Naive thymus-derived CD4-positive, alpha-beta T cell (primary cell): ENCODE measurements around the gene DTHD1. TPM values are rescaled to one million over a fixed set of nuclear protein-coding genes. Genes with fewer than 3 reads are reported as not detected.

Experiments used
- ATAC-seq: fragments of 150-1000 bp; cut with Tn5 transposase; 2 replicates; pipeline ENCODE4 v1.10.0; 2021; ENCODE audit warnings: mild to moderate bottlenecking, moderate library complexity
- CTCF ChIA-PET: fragments of 350-600 bp; sonication (Branson Sonifier 250); formaldehyde crosslinking; loops from one replicate; lab custom pipeline; 2021; ENCODE audit warnings: antibody characterized with exemption; lab: Charles Lee
- POLR2A ChIA-PET: fragments of 350-600 bp; sonication (Branson Sonifier 250); formaldehyde crosslinking; loops from one replicate; lab custom pipeline; 2021; ENCODE audit warnings: antibody characterized with exemption, inconsistent platforms; lab: Charles Lee
- DNase-seq, 9 donors: peaks; one replicate each; pipeline versions ENCODE4 v3.0.0 to v3.0.0-alpha.2; 2020 to 2022; ENCODE audit warnings: mixed read lengths in 1 of 9
- H3K27ac ChIP-seq: one replicate; pipeline ENCODE4 v1.7.0; 2013; ENCODE audit warnings: mild to moderate bottlenecking, low read depth, low read length, moderate library complexity
- H3K27me3 ChIP-seq, 2 donors: one replicate each; pipeline ENCODE4 v1.7.0; 2013; ENCODE audit warnings: low read length in 2 of 2, mild to moderate bottlenecking in 2 of 2, moderate library complexity in 2 of 2; ENCODE audit not compliant: control insufficient read depth in 2 of 2, insufficient read depth in 2 of 2
- H3K36me3 ChIP-seq, 3 experiments: 1 replicate in 2 of 3; 2 replicates in 1 of 3; pipeline ENCODE4 v1.7.0; 2013; ENCODE audit warnings: low read length in 3 of 3, mild to moderate bottlenecking in 3 of 3, moderate library complexity in 1 of 3; ENCODE audit not compliant: insufficient read depth in 3 of 3, control insufficient read depth in 2 of 3
- H3K4me1 ChIP-seq, 2 donors: one replicate each; pipeline ENCODE4 v1.7.0; 2013; ENCODE audit warnings: low read length in 2 of 2, mild to moderate bottlenecking in 2 of 2, moderate library complexity in 1 of 2; ENCODE audit not compliant: control insufficient read depth in 2 of 2, insufficient read depth in 2 of 2
- H3K4me3 ChIP-seq: 2 replicates; pipeline ENCODE4 v1.7.0; 2013; ENCODE audit warnings: mild to moderate bottlenecking, low read length
- H3K9me3 ChIP-seq, 3 experiments: 1 replicate in 2 of 3; 2 replicates in 1 of 3; pipeline ENCODE4 v1.7.0; 2013; ENCODE audit warnings: low read length in 3 of 3; ENCODE audit not compliant: control insufficient read depth in 2 of 3
- H3K27ac Mint-ChIP-seq, 9 donors: one replicate each; pipeline ENCODE4 v1.8.0; 2020 to 2022; ENCODE audit warnings: mixed read lengths in 9 of 9, mild to moderate bottlenecking in 8 of 9, moderate library complexity in 5 of 9, inconsistent platforms in 2 of 9
- H3K27me3 Mint-ChIP-seq, 5 donors: one replicate each; pipeline ENCODE4 v1.8.0; 2021 to 2022; ENCODE audit warnings: mixed read lengths in 5 of 5, mild to moderate bottlenecking in 1 of 5
- H3K36me3 Mint-ChIP-seq, 5 donors: one replicate each; pipeline ENCODE4 v1.8.0; 2020 to 2022; ENCODE audit warnings: mixed read lengths in 5 of 5, mild to moderate bottlenecking in 3 of 5, inconsistent platforms in 1 of 5
- H3K4me1 Mint-ChIP-seq, 7 donors: one replicate each; pipeline ENCODE4 v1.8.0; 2020 to 2022; ENCODE audit warnings: mixed read lengths in 7 of 7, mild to moderate bottlenecking in 3 of 7, inconsistent platforms in 1 of 7
- H3K4me3 Mint-ChIP-seq, 10 donors: one replicate each; pipeline ENCODE4 v1.8.0; 2020 to 2022; ENCODE audit warnings: mild to moderate bottlenecking in 10 of 10, mixed read lengths in 10 of 10, moderate library complexity in 6 of 10, inconsistent platforms in 2 of 10
- H3K9me3 Mint-ChIP-seq, 11 donors: one replicate each; pipeline ENCODE4 v1.8.0; 2020 to 2022; ENCODE audit warnings: mixed read lengths in 11 of 11, mild to moderate bottlenecking in 4 of 11, inconsistent platforms in 1 of 11, moderate library complexity in 1 of 11
- intact Hi-C, 2 donors: fragments of 100-400 bp; cut with micrococcal nuclease; formaldehyde crosslinking; loops; one replicate each; pipeline ENCODE4 v1.15.1; 2023
- polyA plus RNA-seq, 2 donors: library from polyadenylated mRNA; unstranded; fragments of 300-500 nt; fragmentation: Illumina TruSeq; gene quantifications; one replicate each; pipeline ENCODE4 v1.2.3, GENCODE V29; 2021
- total RNA-seq, 6 experiments: library from RNA in 5 of 6; stranded (reverse) in 5 of 6; gene quantifications; 1 replicate in 5 of 6; 2 replicates in 1 of 6; pipeline ENCODE4 v1.2.3 and lab custom pipeline; 2021 to 2026

DTHD1 gene
- total and polyA plus RNA-seq, 7 experiments from 2014 or later: 0.10 to 5.2 (median 0.72) TPM; not detected in 4

- Histone ChIP-seq H3K9me3 (no peaks in the 10 kb centered on the region), H3K27ac (no peak overlapping the region), H3K4me3 (no peak overlapping the region), H3K27me3 (no peaks in the 10 kb centered on the region), H3K36me3 (no peaks in the 10 kb centered on the region), H3K4me1 (peaks cover 0 to 20% of the 10 kb centered on the region in 2 donors)
- H3K27ac Mint-ChIP-seq: peak overlapping the region in 2 of 9 donors; percentile 5 to 47
- ChIA-PET POLR2A (no interaction called here), CTCF (no interaction called here)
- peaks cover 0 to 11% (median 0%) of the 10 kb centered on the region in 11 donors for H3K9me3 Mint-ChIP-seq
- H3K27me3 Mint-ChIP-seq: no peaks in the 10 kb centered on the region
- peak; percentile 38 for ATAC-seq
- DNase-seq: no peak
- intact Hi-C loops: loop anchor here (1.0 to 2.0 kb wide), 3 partner anchors 7 to 14 kb away; no protein-coding TSS in a partner anchor
- H3K4me3 Mint-ChIP-seq: no peak overlapping the region
- peaks cover 0 to 24% (median 0%) of the 10 kb centered on the region in 5 donors for H3K36me3 Mint-ChIP-seq
- peaks cover 0 to 61% (median 7%) of the 10 kb centered on the region in 7 donors for H3K4me1 Mint-ChIP-seq
Observed at GRCh38 chr4:36278789-36279188, 2.6 kb upstream of the DTHD1 start.

- no peak overlapping the region for H3K4me3 ChIP-seq
- no peaks in the 10 kb centered on the region for H3K36me3 ChIP-seq
- H3K27ac Mint-ChIP-seq: peak overlapping the region in 1 of 9 donors; percentile 7
- H3K9me3 Mint-ChIP-seq: peaks cover 0 to 15% (median 0%) of the 10 kb centered on the region in 11 donors
- peak overlapping the region in 1 of 10 donors; percentile 13 for H3K4me3 Mint-ChIP-seq
- intact Hi-C loops: no loop called here
- H3K27me3 Mint-ChIP-seq: no peaks in the 10 kb centered on the region
- H3K4me1 ChIP-seq: peaks cover under 1 to 28% of the 10 kb centered on the region in 2 donors
- ChIA-PET POLR2A (no interaction called here), CTCF (no interaction called here)
- DNase-seq (no peak), ATAC-seq (no peak)
- H3K9me3 ChIP-seq: no peaks in the 10 kb centered on the region
- H3K27me3 ChIP-seq: no peaks in the 10 kb centered on the region
- H3K36me3 Mint-ChIP-seq: peaks cover 0 to 31% (median 0%) of the 10 kb centered on the region in 5 donors
- H3K4me1 Mint-ChIP-seq: peaks cover under 1 to 76% (median 7%) of the 10 kb centered on the region in 7 donors
- no peak overlapping the region for H3K27ac ChIP-seq
Observed at GRCh38 chr4:36280555-36280954, 861 bp upstream of the DTHD1 start.

- H3K4me1 Mint-ChIP-seq: peaks cover 11 to 84% (median 17%) of the 10 kb centered on the region in 7 donors
- H3K4me3 Mint-ChIP-seq: peak overlapping the region in 1 of 10 donors; percentile 83
- Histone ChIP-seq H3K36me3 (no peaks in the 10 kb centered on the region), H3K9me3 (no peaks in the 10 kb centered on the region), H3K4me1 (peaks cover 6 to 41% of the 10 kb centered on the region in 2 donors), H3K27ac (no peak overlapping the region), H3K27me3 (no peaks in the 10 kb centered on the region), H3K4me3 (peak overlapping the region; percentile 30)
- intact Hi-C loops: no loop called here
- peaks cover 0 to 20% (median 0%) of the 10 kb centered on the region in 11 donors for H3K9me3 Mint-ChIP-seq
- no peak for DNase-seq
- ChIA-PET CTCF (no interaction called here), POLR2A (no interaction called here)
- H3K36me3 Mint-ChIP-seq: peaks cover 0 to 37% (median 0%) of the 10 kb centered on the region in 5 donors
- H3K27ac Mint-ChIP-seq: peak overlapping the region in 1 of 9 donors; percentile 21
- no peak for ATAC-seq
- H3K27me3 Mint-ChIP-seq: no peaks in the 10 kb centered on the region
Observed at GRCh38 chr4:36282503-36283030, 1.2 kb downstream of the DTHD1 start.

- H3K4me1 ChIP-seq: peaks cover 6 to 42% of the 10 kb centered on the region in 2 donors
- no peak overlapping the region for H3K27ac ChIP-seq
- POLR2A ChIA-PET: no interaction called here
- Mint-ChIP-seq H3K4me3 (peak overlapping the region in 2 of 10 donors; percentile 16 to 83), H3K27ac (peak overlapping the region in 3 of 9 donors; percentile 5 to 61 (median 43)), H3K27me3 (no peaks in the 10 kb centered on the region), H3K9me3 (peaks cover 0 to 23% (median 0%) of the 10 kb centered on the region in 11 donors), H3K4me1 (peaks cover 11 to 80% (median 11%) of the 10 kb centered on the region in 7 donors), H3K36me3 (peaks cover 0 to 48% (median 0%) of the 10 kb centered on the region in 5 donors)
- H3K27me3 ChIP-seq: no peaks in the 10 kb centered on the region
- intact Hi-C loops: no loop called here
- no peaks in the 10 kb centered on the region for H3K9me3 ChIP-seq
- H3K36me3 ChIP-seq: no peaks in the 10 kb centered on the region
- ATAC-seq (no peak), DNase-seq (no peak)
- CTCF ChIA-PET: no interaction called here
- no peak overlapping the region for H3K4me3 ChIP-seq
Observed at GRCh38 chr4:36283912-36284465, 2.6 kb downstream of the DTHD1 start.

DNA sequence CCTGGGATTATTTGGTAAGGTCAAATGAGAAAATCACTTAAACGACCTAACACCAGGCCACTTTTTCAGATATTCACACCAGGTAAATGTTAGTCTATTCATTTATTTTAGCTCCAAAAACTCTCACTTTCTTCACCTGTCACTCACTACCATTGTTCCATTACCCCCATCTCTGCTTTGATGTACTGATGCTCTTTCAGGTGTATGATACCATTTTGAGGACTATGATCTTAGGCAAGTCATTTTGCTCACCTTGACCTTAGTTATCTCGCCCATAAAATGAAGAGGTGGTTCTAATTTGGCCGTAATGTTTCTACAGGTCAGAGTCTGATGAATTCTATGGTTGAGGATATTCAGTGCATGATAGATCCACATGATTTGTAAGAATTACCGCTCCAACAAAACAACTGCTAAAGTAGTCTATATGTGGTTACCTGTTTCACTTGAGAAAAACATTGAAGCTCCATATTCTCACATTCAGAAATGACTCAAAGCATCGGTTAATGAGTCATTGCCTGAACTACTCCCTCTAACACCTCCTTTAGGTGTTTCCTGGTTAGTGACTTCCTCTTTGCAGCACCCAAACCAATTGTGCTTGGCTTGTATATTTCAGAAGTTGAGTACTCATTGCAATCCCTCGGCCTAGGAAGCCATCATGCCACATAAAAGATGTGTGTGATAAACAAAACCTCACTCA lies 4.5 kb downstream of the DTHD1 start:
- Histone ChIP-seq H3K4me1 (peaks cover 6 to 28% of the 10 kb centered on the region in 2 donors), H3K9me3 (no peaks in the 10 kb centered on the region), H3K27me3 (no peaks in the 10 kb centered on the region), H3K36me3 (no peaks in the 10 kb centered on the region), H3K27ac (peak overlapping the region; percentile 8), H3K4me3 (peak overlapping the region; percentile 22)
- H3K27me3 Mint-ChIP-seq: no peaks in the 10 kb centered on the region
- ChIA-PET CTCF (interaction anchor here (0.7 kb wide), 1 partner anchor 26 kb away, joined by 3 read pairs; no protein-coding TSS in a partner anchor), POLR2A (interaction anchor here (0.6 to 1.3 kb wide), 5 partner anchors 42 to 105 kb away, joined by 3 to 5 read pairs (median 3); partner anchors contain the start of gene ARAP2)
- H3K4me3 Mint-ChIP-seq: peak overlapping the region in 7 of 10 donors; percentile 25 to 80 (median 38)
- intact Hi-C loops: loop anchor here (1.0 to 2.0 kb wide), 12 partner anchors 8 to 108 kb away; no protein-coding TSS in a partner anchor
- DNase-seq (peak in 8 of 9 donors; percentile 15 to 62 (median 47)), ATAC-seq (peak; percentile 93)
- H3K4me1 Mint-ChIP-seq: peaks cover 5 to 65% (median 11%) of the 10 kb centered on the region in 7 donors
- peak overlapping the region in 8 of 9 donors; percentile 38 to 96 (median 71) for H3K27ac Mint-ChIP-seq
- peaks cover 0 to 26% (median 0%) of the 10 kb centered on the region in 11 donors for H3K9me3 Mint-ChIP-seq
- peaks cover 0 to 44% (median 0%) of the 10 kb centered on the region in 5 donors for H3K36me3 Mint-ChIP-seq

- ChIA-PET POLR2A (interaction anchor here (1.0 kb wide), 1 partner anchor 105 kb away, joined by 3 read pairs; no protein-coding TSS in a partner anchor), CTCF (interaction anchor here (0.7 kb wide), 1 partner anchor 27 kb away, joined by 3 read pairs; no protein-coding TSS in a partner anchor)
- peaks cover 6 to 24% of the 10 kb centered on the region in 2 donors for H3K4me1 ChIP-seq
- H3K4me3 ChIP-seq: no peak overlapping the region
- Mint-ChIP-seq H3K4me1 (peaks cover 5 to 61% (median 11%) of the 10 kb centered on the region in 7 donors), H3K27ac (peak overlapping the region in 7 of 9 donors; percentile 38 to 96 (median 70)), H3K27me3 (no peaks in the 10 kb centered on the region), H3K4me3 (peak overlapping the region in 4 of 10 donors; percentile 19 to 80 (median 30)), H3K9me3 (peaks cover 0 to 26% (median 0%) of the 10 kb centered on the region in 11 donors), H3K36me3 (peaks cover 0 to 43% (median 0%) of the 10 kb centered on the region in 5 donors)
- no peaks in the 10 kb centered on the region for H3K9me3 ChIP-seq
- intact Hi-C loops: loop anchor here (1.0 to 2.0 kb wide), 12 partner anchors 8 to 108 kb away; no protein-coding TSS in a partner anchor
- no peak overlapping the region for H3K27ac ChIP-seq
- DNase-seq (no peak), ATAC-seq (peak; percentile 15)
- no peaks in the 10 kb centered on the region for H3K36me3 ChIP-seq
- H3K27me3 ChIP-seq: no peaks in the 10 kb centered on the region
Observed at GRCh38 chr4:36286481-36286871, 5.1 kb downstream of the DTHD1 start.
